ENCODE data around the gene ARID4B.
A peak's percentile ranks its signal among the peaks of the same experiment; 100 is the strongest.

Gene ARID4B

GRCh38 chr1:235131961-235132360 lies 196.0 kb downstream of the ARID4B start:
- no peak for DNase-seq (ENCODE audit: low read depth)
- no peak overlapping the region for H3K4me3 ChIP-seq (ENCODE audit: low read length)
- TF ChIP-seq CTCF (IDR thresholded peaks at IDR 0.05; ENCODE audit: insufficient read depth, low read depth, low read length, missing control alignments): no peak

- DNase-seq (ENCODE audit: low read depth): no peak
- no peak for TF ChIP-seq CTCF (IDR thresholded peaks at IDR 0.05; ENCODE audit: insufficient read depth, low read depth, low read length, missing control alignments)
- no peak overlapping the region for H3K4me3 ChIP-seq (ENCODE audit: low read length)
Measured at GRCh38 chr1:235130766-235131270, 197.2 kb downstream of the ARID4B start.

- no peak for DNase-seq (ENCODE audit: low read depth)
- no peak for TF ChIP-seq CTCF (IDR thresholded peaks at IDR 0.05; ENCODE audit: insufficient read depth, low read depth, low read length, missing control alignments)
- H3K4me3 ChIP-seq (ENCODE audit: low read length): no peak overlapping the region
Measured at GRCh38 chr1:235129774-235130570, 198.0 kb downstream of the ARID4B start.

- peak; percentile 15 for TF ChIP-seq CTCF (IDR thresholded peaks at IDR 0.05; ENCODE audit: insufficient read depth, low read depth, low read length, missing control alignments)
- DNase-seq (ENCODE audit: low read depth): peak; percentile 98
- peak within 1 kb of the TSS; percentile 98 for H3K4me3 ChIP-seq (ENCODE audit: low read length)
Measured at GRCh38 chr1:235128456-235129328, 199.3 kb downstream of the ARID4B start, which contains the start of gene TOMM20. TSS of gene TOMM20 (minus strand) at chr1:235128837. CDS start at chr1:235128715, 122 bp downstream.

GRCh38 chr1:235127732-235128455 lies 200.1 kb downstream of the ARID4B start:
- H3K4me3 ChIP-seq (ENCODE audit: low read length): peak overlapping the region; percentile 98
- DNase-seq (ENCODE audit: low read depth): no peak
- no peak for TF ChIP-seq CTCF (IDR thresholded peaks at IDR 0.05; ENCODE audit: insufficient read depth, low read depth, low read length, missing control alignments)

- no peak for TF ChIP-seq CTCF (IDR thresholded peaks at IDR 0.05; ENCODE audit: insufficient read depth, low read depth, low read length, missing control alignments)
- H3K4me3 ChIP-seq (ENCODE audit: low read length): peak overlapping the region; percentile 98
- no peak for DNase-seq (ENCODE audit: low read depth)
Measured at GRCh38 chr1:235127203-235127602, 200.8 kb downstream of the ARID4B start.

Measured in epithelial cell of esophagus (primary cell).